DOHH2 (cell line): Measurements from ENCODE around the gene BAZ2B.

Experiments used
- H3F3A ChIP-seq: fragments of 200-600 bp; sonication (generic), shearing (Covaris generic); 2 replicates; pipeline ENCODE4 v1.6.0; 2016; ENCODE audit warnings: antibody characterized with exemption, mild to moderate bottlenecking; ENCODE audit not compliant: control insufficient read depth, insufficient read depth
- H3K27ac ChIP-seq: fragments of 200-600 bp; sonication (generic); 2 replicates; pipeline ENCODE4 v1.5.1; 2014; ENCODE audit warnings: low read depth, mild to moderate bottlenecking, low read length, moderate library complexity
- H3K27me3 ChIP-seq: fragments of 200-600 bp; sonication (generic); 2 replicates; pipeline ENCODE4 v1.6.1; 2014; ENCODE audit warnings: mild to moderate bottlenecking, low read length, mixed read lengths; ENCODE audit not compliant: control insufficient read depth
- H3K36me3 ChIP-seq: fragments of 200-600 bp; sonication (generic); 2 replicates; pipeline ENCODE4 v1.6.1; 2014; ENCODE audit warnings: mild to moderate bottlenecking, low read length, moderate library complexity, mixed read lengths; ENCODE audit not compliant: control insufficient read depth
- H3K4me1 ChIP-seq: fragments of 200-600 bp; sonication (generic); 2 replicates; pipeline ENCODE4 v1.6.1; 2014; ENCODE audit warnings: mild to moderate bottlenecking, low read length, mixed read lengths; ENCODE audit not compliant: control insufficient read depth
- H3K4me2 ChIP-seq: fragments of 200-600 bp; sonication (generic); 2 replicates; pipeline ENCODE4 v1.6.0; 2014; ENCODE audit warnings: mild to moderate bottlenecking, low read length, moderate library complexity
- H3K4me3 ChIP-seq: fragments of 200-600 bp; sonication (generic); 2 replicates; pipeline ENCODE4 v1.5.1; 2014; ENCODE audit warnings: mild to moderate bottlenecking, low read length, mixed read lengths
- H3K79me2 ChIP-seq: fragments of 200-600 bp; sonication (generic); 2 replicates; pipeline ENCODE4 v1.6.1; 2014; ENCODE audit warnings: mild to moderate bottlenecking, low read length, mixed read lengths; ENCODE audit not compliant: control insufficient read depth
- H3K9me2 ChIP-seq: fragments of 200-600 bp; sonication (generic); replicated peaks from 2 replicates; pipeline ENCODE4 v1.6.1; 2014; ENCODE audit warnings: mild to moderate bottlenecking, low read length, mixed read lengths; ENCODE audit not compliant: control insufficient read depth
- H3K9me3 ChIP-seq: fragments of 200-600 bp; sonication (generic); 2 replicates; pipeline ENCODE4 v1.6.1; 2014; ENCODE audit warnings: antibody characterized with exemption, low read length, mixed read lengths; ENCODE audit not compliant: control insufficient read depth, insufficient read depth
- H4K20me1 ChIP-seq: fragments of 200-600 bp; sonication (generic); 2 replicates; pipeline ENCODE4 v1.6.0; 2014; ENCODE audit warnings: low read depth, mild to moderate bottlenecking, antibody characterized with exemption, low read length, moderate library complexity; ENCODE audit not compliant: control insufficient read depth, insufficient read depth
- EZH2phosphoT487 ChIP-seq: fragments of 200-600 bp; sonication (generic); IDR thresholded peaks from 2 replicates; pipeline ENCODE4 v1.6.1; 2017; ENCODE audit warnings: borderline replicate concordance, mild to moderate bottlenecking, antibody characterized with exemption, low read length, moderate library complexity, mixed read lengths
- TF ChIP-seq, protein P1 (sequence below): fragments of 200-600 bp; sonication (generic); IDR thresholded peaks from one replicate; pipeline ENCODE4 v1.5.1; 2014; ENCODE audit warnings: antibody characterized with exemption, mild to moderate bottlenecking, low read depth, low read length; ENCODE audit not compliant: poor library complexity, severe bottlenecking

BAZ2B gene

DNA sequence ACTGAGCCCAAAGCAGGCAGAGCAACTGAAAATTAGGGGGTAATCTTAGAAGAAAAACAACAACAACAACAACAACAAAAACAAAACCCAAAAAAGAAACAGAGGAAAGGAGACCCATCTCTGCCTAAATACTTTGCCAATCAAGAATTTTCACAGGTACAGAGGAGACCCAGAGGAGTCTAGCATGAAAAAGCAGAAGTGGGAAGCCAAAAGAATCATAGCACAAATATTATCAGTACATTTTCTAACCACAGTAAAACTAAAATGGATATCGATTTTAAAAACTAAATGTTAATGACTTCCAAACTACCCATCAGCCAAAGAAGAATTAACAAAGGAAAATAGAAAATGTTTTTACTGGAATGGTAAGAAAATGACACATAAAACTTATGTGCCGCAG is 148.1 kb downstream of the BAZ2B start:
- Histone ChIP-seq H3K4me2 (no peak overlapping the region), H3K27ac (no peak overlapping the region), H4K20me1 (no peaks in the 10 kb centered on the region), H3K27me3 (no peaks in the 10 kb centered on the region), H3K4me1 (no peaks in the 10 kb centered on the region), H3K4me3 (no peak overlapping the region), H3K79me2 (peaks cover 3% of the 10 kb centered on the region; the same call in 1 of the 2 replicates), H3K9me3 (no peaks in the 10 kb centered on the region), H3F3A (no peaks in the 10 kb centered on the region), H3K36me3 (0 out of 2 replicates have a peak, but pooled peaks cover 2% of the 10 kb centered on the region), H3K9me2 (no peaks in the 10 kb centered on the region)
- TF ChIP-seq EZH2phosphoT487 = no peak
- TF ChIP-seq, protein P1, sequence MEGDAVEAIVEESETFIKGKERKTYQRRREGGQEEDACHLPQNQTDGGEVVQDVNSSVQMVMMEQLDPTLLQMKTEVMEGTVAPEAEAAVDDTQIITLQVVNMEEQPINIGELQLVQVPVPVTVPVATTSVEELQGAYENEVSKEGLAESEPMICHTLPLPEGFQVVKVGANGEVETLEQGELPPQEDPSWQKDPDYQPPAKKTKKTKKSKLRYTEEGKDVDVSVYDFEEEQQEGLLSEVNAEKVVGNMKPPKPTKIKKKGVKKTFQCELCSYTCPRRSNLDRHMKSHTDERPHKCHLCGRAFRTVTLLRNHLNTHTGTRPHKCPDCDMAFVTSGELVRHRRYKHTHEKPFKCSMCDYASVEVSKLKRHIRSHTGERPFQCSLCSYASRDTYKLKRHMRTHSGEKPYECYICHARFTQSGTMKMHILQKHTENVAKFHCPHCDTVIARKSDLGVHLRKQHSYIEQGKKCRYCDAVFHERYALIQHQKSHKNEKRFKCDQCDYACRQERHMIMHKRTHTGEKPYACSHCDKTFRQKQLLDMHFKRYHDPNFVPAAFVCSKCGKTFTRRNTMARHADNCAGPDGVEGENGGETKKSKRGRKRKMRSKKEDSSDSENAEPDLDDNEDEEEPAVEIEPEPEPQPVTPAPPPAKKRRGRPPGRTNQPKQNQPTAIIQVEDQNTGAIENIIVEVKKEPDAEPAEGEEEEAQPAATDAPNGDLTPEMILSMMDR = no peak

DNA sequence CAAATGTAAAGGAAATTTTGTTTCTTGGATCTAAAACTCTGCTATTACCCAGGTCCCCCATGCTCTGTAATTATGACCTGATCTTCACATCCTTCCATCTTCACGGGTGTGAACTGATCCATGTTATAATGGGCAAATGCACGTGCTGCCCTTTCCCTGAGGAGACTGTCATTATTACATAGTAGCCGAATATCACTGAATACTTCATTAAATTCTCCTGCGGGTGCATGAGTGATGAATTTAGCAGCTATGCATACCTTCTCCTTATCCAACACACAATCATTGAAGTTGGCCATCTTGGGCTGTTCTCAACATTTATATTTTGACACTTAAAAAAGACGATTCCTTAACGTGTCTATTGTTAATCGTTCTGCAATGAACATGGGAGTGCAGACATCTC is 153.4 kb downstream of the BAZ2B start:
- TF ChIP-seq, protein P1 = no peak
- no peak for TF ChIP-seq EZH2phosphoT487
- H3F3A ChIP-seq = no peaks in the 10 kb centered on the region
- no peak overlapping the region for H3K4me2 ChIP-seq
- H3K4me3 ChIP-seq = no peak overlapping the region
- 0 out of 2 replicates have a peak, but pooled peaks cover 2% of the 10 kb centered on the region for H3K36me3 ChIP-seq
- H3K4me1 ChIP-seq = no peaks in the 10 kb centered on the region
- H3K27ac ChIP-seq = no peak overlapping the region
- H3K79me2 ChIP-seq = peaks cover 2% of the 10 kb centered on the region; the same call in 1 of the 2 replicates
- no peaks in the 10 kb centered on the region for H4K20me1 ChIP-seq
- no peaks in the 10 kb centered on the region for H3K27me3 ChIP-seq
- no peaks in the 10 kb centered on the region for H3K9me3 ChIP-seq
- no peaks in the 10 kb centered on the region for H3K9me2 ChIP-seq

DNA sequence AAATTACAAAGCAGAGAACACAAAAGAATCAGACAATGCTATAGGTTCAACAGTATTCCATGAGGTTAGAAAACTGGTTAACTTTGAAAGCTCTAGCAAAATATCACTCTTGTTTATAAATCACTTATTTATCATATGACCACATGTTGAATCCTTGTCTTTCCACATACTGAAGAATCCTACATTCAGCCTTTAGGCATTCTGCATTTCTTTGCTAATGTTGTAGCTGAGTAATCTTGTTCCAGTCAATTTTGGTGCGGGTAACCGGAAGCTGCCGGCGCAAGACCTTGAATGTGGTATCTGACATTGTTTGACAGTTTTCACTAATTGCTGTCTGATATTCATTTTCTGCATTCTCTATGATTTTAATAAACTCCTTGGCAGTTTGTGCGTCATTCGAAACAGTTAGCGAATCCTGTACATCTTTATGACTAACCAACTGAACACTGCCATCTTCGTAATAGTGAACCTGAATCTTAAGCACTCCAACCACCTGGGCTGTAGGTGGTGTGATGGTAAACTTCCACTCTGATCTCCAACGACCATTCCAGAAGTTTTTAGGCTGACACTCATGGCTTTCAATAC is 154.1 kb downstream of the BAZ2B start:
- Histone ChIP-seq H3K79me2 (no peaks in the 10 kb centered on the region), H4K20me1 (no peaks in the 10 kb centered on the region), H3K4me2 (no peak overlapping the region), H3K27me3 (no peaks in the 10 kb centered on the region), H3K36me3 (0 out of 2 replicates have a peak, but pooled peaks cover 2% of the 10 kb centered on the region), H3F3A (no peaks in the 10 kb centered on the region), H3K27ac (no peak overlapping the region), H3K4me1 (no peaks in the 10 kb centered on the region; the same call in 1 of the 2 replicates), H3K9me3 (no peaks in the 10 kb centered on the region), H3K9me2 (no peaks in the 10 kb centered on the region), H3K4me3 (no peak overlapping the region)
- TF ChIP-seq, protein P1 = no peak
- TF ChIP-seq EZH2phosphoT487 = no peak
